ENCODE results near the gene HUWE1.
"Not testable (repeated sequence)": the region's sequence is repeated elsewhere in the genome, so short reads cannot be mapped to it uniquely, and the experiment has no call there.

The HUWE1 gene

DNA sequence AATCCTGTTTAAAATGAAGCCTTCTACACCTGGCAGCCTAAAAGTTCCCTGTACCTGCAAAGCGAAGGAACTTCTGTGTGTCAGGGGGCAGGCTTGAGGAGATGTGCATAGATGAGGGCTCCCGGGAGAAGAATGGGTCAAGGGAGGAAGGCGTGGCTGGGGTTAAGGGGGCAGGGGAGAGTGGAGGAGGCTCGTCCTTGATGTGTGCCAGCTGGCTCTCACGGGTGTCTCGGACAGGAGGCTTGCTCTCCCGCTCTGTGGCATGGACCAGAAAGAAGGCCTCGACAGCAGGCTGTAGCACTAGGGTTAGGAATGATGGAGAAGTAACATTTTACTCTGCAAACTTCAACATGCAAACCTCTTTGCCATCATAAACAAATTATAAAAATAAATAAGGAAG lies 147.7 kb downstream of the HUWE1 start:
- in situ Hi-C loops (cut with HindIII; ENCODE audit: low pct_ligation_motif_present, low sequenced_read_pairs), result no loop called here

DNA sequence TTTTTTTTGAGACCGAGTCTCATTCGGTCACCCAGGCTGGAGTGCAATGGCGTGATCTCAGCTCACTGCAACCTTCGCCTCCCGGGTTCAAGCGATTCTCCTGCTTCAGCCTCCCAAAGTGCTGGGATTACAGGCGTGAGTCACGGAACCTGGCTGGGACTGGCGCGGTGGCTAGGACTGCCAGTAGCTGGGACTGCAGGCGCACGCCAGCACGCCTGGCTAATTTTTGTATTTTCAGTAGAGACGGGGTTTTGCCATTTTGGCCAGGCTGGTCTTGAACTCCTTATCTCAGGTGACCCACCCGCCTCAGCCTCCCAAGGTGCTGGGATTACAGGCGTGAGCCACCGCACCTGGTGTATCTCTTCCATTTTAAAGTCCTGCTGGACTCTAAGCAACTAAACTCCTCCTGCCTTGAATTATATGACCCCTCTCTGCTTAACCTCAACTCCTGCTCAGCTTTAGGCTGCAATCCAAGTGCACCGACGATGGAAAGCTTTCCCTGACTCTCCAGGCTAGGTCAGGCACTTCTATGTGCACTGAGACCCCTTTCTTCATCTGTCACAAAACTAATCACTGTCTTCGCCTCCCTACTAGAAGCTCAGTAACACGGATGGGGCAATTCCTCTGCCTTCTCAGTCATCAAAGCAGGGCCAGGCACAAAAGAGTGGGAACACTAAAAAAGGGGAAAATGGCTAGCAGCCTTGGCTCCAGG lies 155.1 kb downstream of the HUWE1 start:
- H3K4me3 ChIP-seq (ENCODE audit: low read depth, low read length); DNase-seq; H3K27ac ChIP-seq; H3K27me3 ChIP-seq (replicated peaks); in situ Hi-C loops (cut with HindIII; ENCODE audit: low pct_ligation_motif_present, low sequenced_read_pairs): not testable (repeated sequence)
- H3K36me3 ChIP-seq (replicated peaks), result peaks cover 16% of the 10 kb centered on the region

More for the DNA sequence above, 147.7 kb downstream of the HUWE1 start:
- no peak for DNase-seq
- Histone ChIP-seq H3K27me3 (replicated peaks) (no peaks in the 10 kb centered on the region), H3K4me3 (ENCODE audit: low read depth, low read length) (no peak overlapping the region), H3K27ac (no peak overlapping the region), H3K36me3 (replicated peaks) (peaks cover 62% of the 10 kb centered on the region)
- TF ChIP-seq, protein P1, sequence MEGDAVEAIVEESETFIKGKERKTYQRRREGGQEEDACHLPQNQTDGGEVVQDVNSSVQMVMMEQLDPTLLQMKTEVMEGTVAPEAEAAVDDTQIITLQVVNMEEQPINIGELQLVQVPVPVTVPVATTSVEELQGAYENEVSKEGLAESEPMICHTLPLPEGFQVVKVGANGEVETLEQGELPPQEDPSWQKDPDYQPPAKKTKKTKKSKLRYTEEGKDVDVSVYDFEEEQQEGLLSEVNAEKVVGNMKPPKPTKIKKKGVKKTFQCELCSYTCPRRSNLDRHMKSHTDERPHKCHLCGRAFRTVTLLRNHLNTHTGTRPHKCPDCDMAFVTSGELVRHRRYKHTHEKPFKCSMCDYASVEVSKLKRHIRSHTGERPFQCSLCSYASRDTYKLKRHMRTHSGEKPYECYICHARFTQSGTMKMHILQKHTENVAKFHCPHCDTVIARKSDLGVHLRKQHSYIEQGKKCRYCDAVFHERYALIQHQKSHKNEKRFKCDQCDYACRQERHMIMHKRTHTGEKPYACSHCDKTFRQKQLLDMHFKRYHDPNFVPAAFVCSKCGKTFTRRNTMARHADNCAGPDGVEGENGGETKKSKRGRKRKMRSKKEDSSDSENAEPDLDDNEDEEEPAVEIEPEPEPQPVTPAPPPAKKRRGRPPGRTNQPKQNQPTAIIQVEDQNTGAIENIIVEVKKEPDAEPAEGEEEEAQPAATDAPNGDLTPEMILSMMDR (IDR thresholded peaks at IDR 0.05; ENCODE audit: low read depth, low read length, missing control alignments), result no peak

DNA sequence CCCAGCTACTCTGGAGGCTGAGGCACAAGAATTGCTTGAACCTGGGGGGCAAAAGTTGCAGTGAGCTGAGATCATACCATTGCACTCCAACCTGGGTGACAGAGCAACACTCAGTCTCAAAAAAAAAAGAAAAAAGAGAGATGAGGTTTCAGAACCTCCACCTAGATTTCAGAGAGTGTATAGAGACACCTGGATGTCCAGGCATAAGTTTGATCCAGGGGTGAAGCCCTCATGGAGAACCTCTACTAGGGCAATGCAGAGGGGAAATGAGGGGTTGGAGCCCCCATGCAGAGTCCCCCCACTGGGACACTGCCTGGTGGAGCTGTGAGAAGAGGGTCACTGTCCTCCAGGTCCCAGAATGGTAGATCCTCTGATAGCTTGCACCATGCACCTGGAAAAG lies 159.5 kb downstream of the HUWE1 start:
- Histone ChIP-seq H3K4me3 (ENCODE audit: low read depth, low read length) (no peak overlapping the region), H3K36me3 (replicated peaks) (no peaks in the 10 kb centered on the region), H3K27ac (no peak overlapping the region), H3K27me3 (replicated peaks) (no peaks in the 10 kb centered on the region)
- TF ChIP-seq, protein P1 (IDR thresholded peaks at IDR 0.05; ENCODE audit: low read depth, low read length, missing control alignments), result no peak
- no peak for DNase-seq
- in situ Hi-C loops (cut with HindIII; ENCODE audit: low pct_ligation_motif_present, low sequenced_read_pairs), result no loop called here

DNA sequence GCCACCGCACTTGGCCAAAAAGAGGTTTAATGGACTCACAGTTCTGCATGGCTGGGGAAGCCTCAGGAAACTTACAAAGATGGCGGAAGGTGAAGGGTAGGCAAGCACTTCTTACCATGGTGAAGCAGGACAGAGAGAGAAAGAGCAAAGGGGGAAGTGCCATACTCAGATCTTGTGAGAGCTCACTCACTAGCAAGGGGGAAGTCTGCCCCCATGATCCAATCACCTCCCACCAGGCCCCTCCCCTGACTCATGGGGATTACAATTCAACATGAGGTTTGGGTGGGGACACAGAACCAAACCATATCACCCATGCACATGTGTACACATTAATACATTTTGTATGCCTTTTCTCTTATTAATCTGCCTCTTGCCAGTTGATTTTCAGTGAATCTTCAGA lies 175.2 kb downstream of the HUWE1 start:
- no peak for DNase-seq
- Histone ChIP-seq H3K36me3 (replicated peaks) (no peaks in the 10 kb centered on the region), H3K4me3 (ENCODE audit: low read depth, low read length) (no peak overlapping the region), H3K27me3 (replicated peaks) (no peaks in the 10 kb centered on the region), H3K27ac (no peak overlapping the region)
- TF ChIP-seq, protein P1 (IDR thresholded peaks at IDR 0.05; ENCODE audit: low read depth, low read length, missing control alignments), result no peak
- in situ Hi-C loops (cut with HindIII; ENCODE audit: low pct_ligation_motif_present, low sequenced_read_pairs), result no loop called here

DNA sequence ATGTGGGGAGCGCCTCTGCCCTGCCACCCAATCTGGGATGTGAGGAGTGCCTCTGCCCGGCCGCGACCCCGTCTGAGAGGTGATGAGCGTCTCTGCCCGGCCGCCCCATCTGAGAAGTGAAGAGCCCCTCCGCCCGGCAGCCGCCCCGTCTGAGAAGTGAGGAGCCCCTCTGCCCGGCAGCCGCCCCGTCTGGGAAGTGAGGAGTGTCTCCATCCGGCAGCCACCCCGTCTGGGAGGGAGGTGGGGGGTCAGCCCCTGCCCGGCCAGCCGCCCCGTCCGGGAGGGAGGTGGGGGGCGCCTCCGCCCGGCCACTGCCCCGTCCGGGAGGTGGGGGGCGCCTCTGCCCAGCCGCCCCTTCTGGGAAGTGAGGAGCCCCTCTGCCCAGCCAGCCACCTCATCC lies 182.5 kb downstream of the HUWE1 start:
- H3K27ac ChIP-seq; in situ Hi-C loops (cut with HindIII; ENCODE audit: low pct_ligation_motif_present, low sequenced_read_pairs): not testable (repeated sequence)

DNA sequence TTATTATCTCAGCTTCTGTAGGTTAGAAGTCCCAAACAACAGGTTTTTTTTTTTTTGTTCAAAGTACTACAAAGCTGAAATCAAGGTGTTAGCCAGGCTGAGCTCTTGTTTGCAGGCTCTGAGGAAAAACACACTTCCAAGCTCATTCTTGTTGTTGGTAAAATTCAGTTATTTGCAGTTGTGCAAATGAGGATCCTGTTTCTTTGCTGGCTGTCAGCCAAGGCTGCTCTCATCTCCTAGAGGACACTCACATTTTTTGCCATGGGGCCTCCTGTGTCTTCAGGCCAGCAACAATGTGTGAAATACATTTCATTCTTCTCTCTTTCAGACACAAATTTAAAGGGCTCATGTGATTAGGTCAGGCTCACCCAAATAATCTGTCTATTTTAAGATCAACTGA lies 192.1 kb downstream of the HUWE1 start:
- Histone ChIP-seq H3K27me3 (replicated peaks) (no peaks in the 10 kb centered on the region), H3K36me3 (replicated peaks) (no peaks in the 10 kb centered on the region), H3K27ac (no peak overlapping the region), H3K4me3 (ENCODE audit: low read depth, low read length) (no peak overlapping the region)
- DNase-seq, result peak; percentile 20
- in situ Hi-C loops (cut with HindIII; ENCODE audit: low pct_ligation_motif_present, low sequenced_read_pairs), result no loop called here
- TF ChIP-seq, protein P1 (IDR thresholded peaks at IDR 0.05; ENCODE audit: low read depth, low read length, missing control alignments), result no peak

More for the DNA sequence above, 182.5 kb downstream of the HUWE1 start:
- DNase-seq; H3K4me3 ChIP-seq (ENCODE audit: low read depth, low read length); H3K27me3 ChIP-seq (replicated peaks); H3K36me3 ChIP-seq (replicated peaks): not testable (repeated sequence)

DNA sequence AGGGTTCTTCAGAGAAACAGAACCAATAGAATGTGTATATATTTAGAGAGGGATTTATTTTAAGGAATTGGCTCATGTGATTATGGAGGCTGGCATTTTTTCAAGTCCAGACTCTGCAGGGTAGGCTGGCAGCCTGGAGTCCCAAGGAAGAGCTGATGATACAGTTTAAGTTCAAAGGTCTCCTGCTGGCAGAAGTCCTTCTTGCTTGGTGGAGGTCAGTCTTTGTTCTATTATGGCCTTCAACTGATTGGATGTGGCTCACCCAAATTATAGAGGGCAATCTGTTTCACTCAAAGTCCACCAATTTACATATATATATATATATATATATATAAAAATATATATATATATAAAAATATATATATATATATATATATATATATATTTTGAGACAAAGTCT lies 200.2 kb downstream of the HUWE1 start:
- TF ChIP-seq, protein P1 (IDR thresholded peaks at IDR 0.05; ENCODE audit: low read depth, low read length, missing control alignments), result no peak
- no peaks in the 10 kb centered on the region for H3K27me3 ChIP-seq (replicated peaks)
- no peaks in the 10 kb centered on the region for H3K36me3 ChIP-seq (replicated peaks)
- in situ Hi-C loops (cut with HindIII; ENCODE audit: low pct_ligation_motif_present, low sequenced_read_pairs), result no loop called here
- no peak overlapping the region for H3K27ac ChIP-seq
- no peak overlapping the region for H3K4me3 ChIP-seq (ENCODE audit: low read depth, low read length)
- no peak for DNase-seq
